Measurements from ENCODE around the gene KAT6B. TPM values are rescaled to one million over a fixed set of nuclear protein-coding genes. Genes with fewer than 3 reads are reported as not detected.
A peak's percentile ranks its signal among the peaks of the same experiment; 100 is the strongest.

The KAT6B gene
- total and polyA plus RNA-seq, 11 donors, result 10.4 to 61.3 (median 42.9) TPM

- 45 to 50% (median 48%) methylated on average over 6 of the region's 6 CpGs for WGBS, 4 donors
- intact Hi-C loops (cut with DNase I), result loop anchor here in 1 of 10 donors (10.0 kb wide), 1 partner anchor 323 kb away; no protein-coding TSS in a partner anchor
- Histone ChIP-seq H3K27me3 (no peaks in the 10 kb centered on the region), H3K4me1 (peaks cover 0 to 52% (median 37%) of the 10 kb centered on the region in 12 donors), H3K27ac (no peak overlapping the region), H3K36me3 (no peaks in the 10 kb centered on the region), H3K4me3 (no peak overlapping the region), H3K9me3 (peaks cover 0 to 6% (median 0%) of the 10 kb centered on the region in 12 donors)
- ATAC-seq (peak in 3 of 4 donors; percentile 12 to 31 (median 21)), DNase-seq (no peak)
- TF ChIP-seq CTCF (IDR thresholded peaks at IDR 0.05), result no peak
- no peak for TF ChIP-seq POLR2A (IDR thresholded peaks at IDR 0.05)
Observed at GRCh38 chr10:74901867-74902450, 75.6 kb downstream of the KAT6B start.

- 87 to 98% (median 92%) methylated on average over 3 of the region's 3 CpGs for WGBS, 4 donors
- no peak overlapping the region for H3K27ac ChIP-seq
- H3K36me3 ChIP-seq, result no peaks in the 10 kb centered on the region
- no peaks in the 10 kb centered on the region for H3K27me3 ChIP-seq
- DNase-seq, result no peak
- no peak for ATAC-seq
- intact Hi-C loops (cut with DNase I), result loop anchor here in 1 of 10 donors (10.0 kb wide), 1 partner anchor 321 kb away; no protein-coding TSS in a partner anchor
- peaks cover 0 to 6% (median 0%) of the 10 kb centered on the region in 12 donors for H3K9me3 ChIP-seq
- peaks cover 0 to 49% (median 23%) of the 10 kb centered on the region in 12 donors for H3K4me1 ChIP-seq
- TF ChIP-seq CTCF (IDR thresholded peaks at IDR 0.05), result no peak
- no peak for TF ChIP-seq POLR2A (IDR thresholded peaks at IDR 0.05)
- H3K4me3 ChIP-seq, result no peak overlapping the region
Observed at GRCh38 chr10:74903491-74903890, 77.1 kb downstream of the KAT6B start.

GRCh38 chr10:74906611-74907198 is 80.3 kb downstream of the KAT6B start:
- H3K4me1 ChIP-seq, result peaks cover 0 to 53% (median 13%) of the 10 kb centered on the region in 12 donors
- H3K27me3 ChIP-seq, result no peaks in the 10 kb centered on the region
- no peak overlapping the region for H3K4me3 ChIP-seq
- ATAC-seq (peak in 1 of 4 donors; percentile 16), DNase-seq (no peak)
- no peaks in the 10 kb centered on the region for H3K36me3 ChIP-seq
- intact Hi-C loops (cut with DNase I), result loop anchor here in 1 of 10 donors (10.0 kb wide), 1 partner anchor 318 kb away; no protein-coding TSS in a partner anchor
- H3K27ac ChIP-seq, result no peak overlapping the region
- peaks cover 0 to 6% (median 0%) of the 10 kb centered on the region in 12 donors for H3K9me3 ChIP-seq
- TF ChIP-seq POLR2A (IDR thresholded peaks at IDR 0.05), result no peak
- no peak for TF ChIP-seq CTCF (IDR thresholded peaks at IDR 0.05)
- WGBS, 4 donors, result 51 to 64% (median 52%) methylated on average over 6 of the region's 6 CpGs

GRCh38 chr10:74909670-74910069 is 83.3 kb downstream of the KAT6B start:
- no peaks in the 10 kb centered on the region for H3K27me3 ChIP-seq
- no peak for TF ChIP-seq CTCF (IDR thresholded peaks at IDR 0.05)
- TF ChIP-seq POLR2A (IDR thresholded peaks at IDR 0.05), result no peak
- intact Hi-C loops (cut with DNase I), result loop anchor here in 1 of 10 donors (10.0 kb wide), 1 partner anchor 315 kb away; no protein-coding TSS in a partner anchor
- H3K4me3 ChIP-seq, result no peak overlapping the region
- peaks cover 0 to 54% (median 11%) of the 10 kb centered on the region in 12 donors for H3K4me1 ChIP-seq
- DNase-seq (no peak), ATAC-seq (no peak)
- H3K27ac ChIP-seq, result no peak overlapping the region
- no peaks in the 10 kb centered on the region for H3K36me3 ChIP-seq
- 90 to 97% (median 93%) methylated on average over 1 of the region's 1 CpG for WGBS, 4 donors
- H3K9me3 ChIP-seq, result no peaks in the 10 kb centered on the region
